ENCODE measurements around the gene FAM228B.
"Not testable (repeated sequence)": the region's sequence is repeated elsewhere in the genome, so short reads cannot be mapped to it uniquely, and the experiment has no call there.

Gene FAM228B

GRCh38 chr2:24102677-24103076 lies 20.6 kb upstream of the FAM228B start:
- no peak for DNase-seq (ENCODE audit: low read depth)

- no peak for DNase-seq (ENCODE audit: low read depth)
These were observed 19.1 kb upstream of the FAM228B start for GRCh38 chr2:24104110-24104650.

- no peak for DNase-seq (ENCODE audit: low read depth)
These were observed 18.4 kb upstream of the FAM228B start for GRCh38 chr2:24104906-24105305.

GRCh38 chr2:24105816-24106215 lies 17.5 kb upstream of the FAM228B start:
- DNase-seq (ENCODE audit: low read depth): no peak

GRCh38 chr2:24106786-24107185 lies 16.5 kb upstream of the FAM228B start:
- no peak for DNase-seq (ENCODE audit: low read depth)

- DNase-seq (ENCODE audit: low read depth): no peak
These were observed 15.9 kb upstream of the FAM228B start for GRCh38 chr2:24107336-24107735.

- not testable (repeated sequence) for DNase-seq (ENCODE audit: low read depth)
These were observed 13.8 kb upstream of the FAM228B start for GRCh38 chr2:24109431-24109830.

GRCh38 chr2:24110660-24111303 lies 12.5 kb upstream of the FAM228B start:
- no peak for DNase-seq (ENCODE audit: low read depth)

GRCh38 chr2:24111407-24111901 lies 11.8 kb upstream of the FAM228B start:
- DNase-seq (ENCODE audit: low read depth): no peak

GRCh38 chr2:24115057-24115456 lies 8.2 kb upstream of the FAM228B start:
- DNase-seq (ENCODE audit: low read depth): no peak

- no peak for DNase-seq (ENCODE audit: low read depth)
These were observed 5.4 kb upstream of the FAM228B start for GRCh38 chr2:24117902-24118301.

GRCh38 chr2:24121066-24121465 lies 2.2 kb upstream of the FAM228B start:
- no peak for DNase-seq (ENCODE audit: low read depth)

GRCh38 chr2:24121469-24121868 lies 1.8 kb upstream of the FAM228B start:
- DNase-seq (ENCODE audit: low read depth): no peak

GRCh38 chr2:24122366-24123194 lies 689 bp upstream of the FAM228B start:
- no peak for DNase-seq (ENCODE audit: low read depth)

- DNase-seq (ENCODE audit: low read depth): no peak
These were observed 782 bp downstream of the FAM228B start for GRCh38 chr2:24123922-24124580.

GRCh38 chr2:24125956-24126355 lies 2.7 kb downstream of the FAM228B start:
- no peak for DNase-seq (ENCODE audit: low read depth)

- DNase-seq (ENCODE audit: low read depth): no peak
These were observed 9.3 kb downstream of the FAM228B start for GRCh38 chr2:24132543-24132942.

GRCh38 chr2:24140305-24140704 lies 17.0 kb downstream of the FAM228B start:
- not testable (repeated sequence) for DNase-seq (ENCODE audit: low read depth)

GRCh38 chr2:24147364-24147763 lies 24.1 kb downstream of the FAM228B start:
- no peak for DNase-seq (ENCODE audit: low read depth)

GRCh38 chr2:24152413-24153197 lies 29.3 kb downstream of the FAM228B start:
- no peak for DNase-seq (ENCODE audit: low read depth)

GRCh38 chr2:24153478-24153877 lies 30.2 kb downstream of the FAM228B start:
- no peak for DNase-seq (ENCODE audit: low read depth)

GRCh38 chr2:24158131-24158530 lies 34.9 kb downstream of the FAM228B start:
- DNase-seq (ENCODE audit: low read depth): no peak

All from activated T-helper 1 cell treated with Interleukin-2 at 50 U/mL for 16 hours (primary cell).